NCI-H1105 (cell line): Measurements from ENCODE around the gene MYOT.
"Not testable (repeated sequence)": the region's sequence is repeated elsewhere in the genome, so short reads cannot be mapped to it uniquely, and the experiment has no call there.

Source experiments
- DNase-seq: peaks from one replicate; lab custom pipeline; 2025; lab: John Stamatoyannopoulos, UW

MYOT gene

GRCh38 chr5:137856916-137857862 is 10.5 kb upstream of the MYOT start:
- no peak for DNase-seq

DNA sequence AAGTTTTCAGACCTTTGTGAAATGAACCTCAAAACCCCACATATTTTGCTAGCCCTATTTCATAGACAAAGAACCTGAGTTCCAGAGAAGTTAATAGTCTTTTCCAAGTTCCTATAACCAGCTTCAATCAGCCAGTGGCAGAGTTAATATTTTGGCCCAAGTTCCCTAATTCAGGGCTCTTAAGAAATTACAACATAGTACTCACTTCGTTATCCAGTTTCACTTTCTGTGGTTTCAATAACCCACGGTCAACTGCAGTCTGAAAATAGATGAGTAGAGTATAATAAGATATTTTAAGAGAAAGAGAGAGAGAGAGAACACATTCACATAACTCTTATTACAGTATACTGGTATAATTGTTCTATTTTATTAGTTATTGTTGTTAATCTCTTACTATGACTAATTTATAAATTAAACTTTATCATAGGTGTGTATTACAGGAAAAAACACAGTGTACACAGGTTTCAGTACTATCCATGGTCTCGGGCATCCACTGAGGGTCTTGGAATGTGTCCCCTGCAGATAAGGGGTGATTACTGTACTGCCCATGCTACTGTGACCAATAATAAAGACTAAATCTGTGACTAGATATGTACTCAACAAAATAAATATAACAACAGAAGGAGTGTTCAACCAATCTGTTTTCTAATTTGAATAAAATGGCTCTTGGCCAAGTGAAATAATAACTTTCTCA is 9.3 kb upstream of the MYOT start:
- no peak for DNase-seq

DNA sequence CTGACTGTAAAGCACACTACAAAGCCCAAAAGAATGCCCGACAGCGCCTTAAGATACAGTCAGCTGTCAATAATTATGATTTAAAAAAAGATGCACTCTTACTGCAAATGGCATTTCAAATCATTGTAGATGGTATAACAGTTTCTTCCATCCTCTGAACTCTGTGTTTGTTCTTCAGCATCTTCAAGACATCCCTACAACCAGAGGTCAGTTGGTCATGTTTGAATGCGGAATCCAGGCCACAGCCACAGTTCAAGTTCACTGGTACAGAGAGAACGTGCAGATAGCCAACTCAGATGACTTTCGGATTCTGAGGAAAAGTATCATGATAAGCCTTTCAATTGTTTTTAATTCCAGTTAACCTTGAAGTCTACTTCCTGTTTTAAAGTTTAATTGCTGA is 8.7 kb upstream of the MYOT start:
- DNase-seq = no peak

- no peak for DNase-seq
Observed at GRCh38 chr5:137862251-137862650, 5.4 kb upstream of the MYOT start.

- not testable (repeated sequence) for DNase-seq
Observed at GRCh38 chr5:137863653-137864052, 4.0 kb upstream of the MYOT start.

DNA sequence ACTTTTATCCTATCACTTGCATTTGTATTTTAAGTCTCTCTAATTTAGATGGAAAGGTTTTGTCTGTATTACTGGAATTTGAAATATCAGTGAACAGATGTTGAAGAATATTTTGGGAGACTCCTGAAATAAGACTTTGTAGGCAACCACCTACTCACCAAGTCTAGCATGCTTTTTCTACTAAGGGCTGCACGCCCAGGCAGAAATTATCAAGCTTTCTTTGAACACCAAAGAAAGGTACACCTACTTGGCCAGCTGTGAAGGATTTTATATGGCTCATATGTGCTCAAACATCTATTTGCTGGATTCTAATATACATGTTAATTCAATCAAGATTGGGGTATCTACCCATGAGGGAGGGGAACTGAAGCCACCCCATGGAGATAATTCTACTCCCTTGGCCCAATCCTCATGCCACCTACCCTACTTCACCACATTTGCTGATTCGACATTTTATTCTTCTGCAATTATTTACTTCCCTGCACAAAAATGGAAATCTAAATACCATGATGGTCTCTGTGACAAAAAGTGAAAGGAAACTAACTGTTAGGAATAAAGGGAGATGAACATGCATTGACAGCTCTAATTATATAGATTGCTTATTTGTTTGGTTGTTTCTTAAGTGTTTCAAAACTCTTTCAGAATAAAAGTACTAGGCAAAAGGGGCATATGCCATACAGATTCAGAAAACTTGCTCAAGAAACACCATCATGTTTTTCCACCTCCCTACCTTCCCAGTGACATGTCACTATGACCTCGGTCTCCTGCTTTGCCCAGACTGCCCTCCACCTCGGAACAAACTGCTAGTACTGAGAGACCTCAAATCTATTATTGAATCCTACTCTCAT is 895 bp upstream of the MYOT start:
- DNase-seq = no peak

DNA sequence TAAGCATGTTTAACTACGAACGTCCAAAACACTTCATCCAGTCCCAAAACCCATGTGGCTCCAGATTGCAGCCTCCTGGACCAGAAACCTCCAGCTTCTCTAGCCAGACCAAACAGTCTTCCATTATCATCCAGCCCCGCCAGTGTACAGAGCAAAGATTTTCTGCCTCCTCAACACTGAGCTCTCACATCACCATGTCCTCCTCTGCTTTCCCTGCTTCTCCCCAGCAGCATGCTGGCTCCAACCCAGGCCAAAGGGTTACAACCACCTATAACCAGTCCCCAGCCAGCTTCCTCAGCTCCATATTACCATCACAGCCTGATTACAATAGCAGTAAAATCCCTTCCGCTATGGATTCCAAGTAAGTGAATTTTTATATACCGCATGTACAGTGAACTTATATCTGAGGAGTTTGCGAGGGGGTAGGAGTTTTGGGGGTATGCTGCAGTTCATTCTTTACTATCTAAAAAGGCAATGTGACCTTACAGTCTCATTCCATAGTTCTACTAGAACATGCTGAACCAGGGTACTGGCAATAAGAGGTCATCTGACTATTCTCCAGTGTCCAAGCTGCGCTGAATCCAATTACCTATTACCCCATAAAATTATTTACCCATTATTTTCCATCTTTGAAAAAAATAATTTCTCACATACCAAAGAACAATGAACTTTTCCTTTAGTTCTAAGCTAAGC is 3.1 kb downstream of the MYOT start:
- DNase-seq = no peak

DNA sequence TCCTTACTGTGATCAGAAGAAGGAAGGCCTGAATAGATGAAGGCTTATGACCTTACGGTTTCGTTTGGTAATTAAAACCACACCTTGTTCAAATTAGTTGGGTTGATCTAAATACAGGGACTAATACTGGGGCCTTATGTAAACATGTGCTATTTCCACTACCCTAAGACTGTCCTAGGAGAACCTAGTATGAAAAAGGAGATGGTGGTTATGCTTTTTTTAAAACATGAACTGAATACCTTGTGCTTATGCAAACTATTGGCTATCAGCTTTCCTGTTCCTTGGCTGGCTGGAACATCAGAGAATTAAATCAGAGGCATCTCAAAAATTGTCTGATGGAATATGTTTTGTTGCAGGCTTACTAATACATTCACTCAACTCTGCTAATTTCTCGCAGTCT is 3.9 kb downstream of the MYOT start:
- DNase-seq = no peak

DNA sequence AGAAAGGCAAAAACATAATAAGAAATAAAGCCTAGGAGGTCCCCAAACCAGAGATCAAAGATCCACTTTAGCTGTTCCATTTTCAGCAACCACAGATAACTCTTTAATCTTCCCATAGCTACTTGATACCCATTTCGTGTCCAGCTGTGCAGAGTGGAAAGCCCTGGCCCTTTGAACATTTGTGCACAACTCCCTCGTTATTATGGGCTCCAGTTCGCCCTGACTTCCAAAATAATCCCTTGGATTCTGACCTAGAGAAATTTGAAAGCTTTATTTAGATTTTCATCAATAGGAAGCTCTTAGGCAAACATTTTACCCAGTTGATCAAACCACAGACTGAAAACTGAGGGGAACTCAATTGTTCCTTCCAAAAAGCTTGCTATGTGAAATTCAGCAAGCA is 4.8 kb downstream of the MYOT start:
- no peak for DNase-seq

- DNase-seq = no peak
Observed at GRCh38 chr5:137876101-137876500, 8.4 kb downstream of the MYOT start.

DNA sequence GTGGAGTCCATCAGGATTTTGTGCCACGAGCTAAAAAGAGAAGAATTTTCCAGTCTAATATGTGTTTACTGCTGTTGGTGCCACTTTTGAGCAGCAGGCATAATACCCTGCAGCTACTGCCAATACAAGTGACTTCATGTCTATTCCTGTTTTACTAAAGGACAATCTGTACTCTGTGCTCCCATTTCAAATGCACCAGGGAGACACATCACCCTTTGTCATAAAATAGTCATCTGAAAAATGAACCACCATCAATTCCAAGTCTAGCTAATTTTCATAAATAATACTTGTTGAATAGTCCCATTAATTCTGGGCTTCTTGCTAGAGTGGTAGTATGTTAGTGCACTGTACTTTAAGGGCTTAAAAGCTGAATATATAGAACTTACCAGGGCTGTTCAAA is 12.7 kb downstream of the MYOT start:
- DNase-seq = no peak

DNA sequence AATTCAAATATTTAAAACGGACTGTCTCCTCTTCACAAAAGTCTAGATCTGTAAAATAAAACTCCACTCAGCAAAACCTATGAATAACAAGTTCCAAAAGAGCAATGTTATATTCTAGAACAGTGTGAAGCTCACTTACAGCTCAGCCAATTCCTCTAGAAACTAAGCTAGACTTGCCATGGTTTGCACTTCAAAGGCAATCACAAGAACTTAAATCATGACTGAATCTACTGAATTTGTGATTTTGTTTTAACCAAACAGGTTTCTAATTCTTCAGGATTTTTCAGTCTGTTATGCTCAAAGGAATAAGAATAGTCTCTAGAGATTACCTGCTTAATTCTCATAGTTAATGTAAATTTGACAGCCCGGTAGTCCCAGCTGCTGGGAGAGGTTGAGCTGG is 20.2 kb downstream of the MYOT start:
- DNase-seq = no peak

- DNase-seq = no peak
Observed at GRCh38 chr5:137888466-137888862, 20.8 kb downstream of the MYOT start.

DNA sequence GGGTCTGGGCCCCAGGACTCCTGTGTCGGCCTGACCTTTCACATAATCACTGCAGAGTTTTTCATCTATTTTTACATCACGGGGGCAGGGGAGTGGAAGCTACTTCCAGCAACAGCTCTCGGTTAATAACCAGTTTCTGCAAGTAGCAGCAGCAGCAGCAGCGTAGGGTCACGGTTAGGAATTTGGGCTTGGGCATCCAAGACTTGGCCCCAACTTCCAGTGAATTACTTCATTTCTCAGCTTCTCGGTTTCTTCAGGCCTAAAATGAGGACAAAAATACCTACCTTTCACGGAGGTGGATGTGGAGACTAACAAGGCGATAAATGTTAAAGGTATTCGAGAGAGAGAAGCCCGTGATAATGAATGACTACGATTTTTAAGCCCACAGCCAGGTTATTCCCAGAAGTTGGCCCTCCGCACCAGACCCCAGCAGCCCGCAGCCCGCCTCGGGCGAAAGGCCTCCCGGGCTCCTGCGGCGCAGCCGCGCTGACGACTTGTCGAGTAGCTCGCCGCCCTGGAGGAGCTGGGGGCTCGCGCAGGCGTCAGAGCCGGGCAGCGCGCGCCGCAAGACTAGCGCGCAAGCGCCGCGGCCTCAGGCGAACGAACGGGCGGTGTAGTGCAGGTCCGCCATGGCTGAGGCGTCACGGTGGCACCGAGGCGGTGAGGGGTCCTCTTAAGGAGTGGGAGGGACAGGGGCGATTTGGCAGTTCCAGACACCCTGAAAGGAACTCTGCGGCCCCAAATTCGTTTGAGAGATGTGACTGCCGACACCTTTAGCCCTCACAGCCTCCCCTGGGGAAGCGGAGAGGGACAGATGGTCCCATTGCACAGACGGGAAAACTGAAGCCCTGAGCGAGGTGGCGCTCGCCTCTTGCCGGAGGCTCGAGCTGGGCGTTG is 21.5 kb downstream of the MYOT start, which contains the start of gene PKD2L2:
Gene PKD2L2, plus strand, starts transcription at position 595 of the 897 bp plus-strand sequence. Its CDS starts 35 bp downstream, at position 630.
- DNase-seq = no peak

- DNase-seq = no peak
Observed at GRCh38 chr5:137890845-137891244, 23.2 kb downstream of the MYOT start.

- DNase-seq = no peak
Observed at GRCh38 chr5:137891849-137892248, 24.2 kb downstream of the MYOT start.

GRCh38 chr5:137894586-137894985 is 26.9 kb downstream of the MYOT start:
- DNase-seq = no peak

GRCh38 chr5:137896560-137896959 is 28.9 kb downstream of the MYOT start:
- DNase-seq = no peak

- DNase-seq = no peak
Observed at GRCh38 chr5:137899493-137899892, 31.8 kb downstream of the MYOT start.

- DNase-seq = no peak
Observed at GRCh38 chr5:137901011-137901817, 33.6 kb downstream of the MYOT start.
